Type B pancreatic cell (in vitro differentiated cells): ENCODE measurements around the gene GATD1. TPM values are rescaled to one million over a fixed set of nuclear protein-coding genes. Genes with fewer than 3 reads are reported as not detected.

Experiments
- DNase-seq: peaks from one replicate; pipeline ENCODE4 v3.0.0; 2021; ENCODE audit warnings: mixed read lengths; ENCODE audit not compliant: unreplicated experiment; ENCODE audit errors: extremely low spot score
- H3K27ac Mint-ChIP-seq: 2 replicates; pipeline ENCODE4 v1.8.0; 2021; ENCODE audit warnings: mild to moderate bottlenecking, mixed read lengths
- H3K27me3 Mint-ChIP-seq: 2 replicates; pipeline ENCODE4 v1.8.0; 2021; ENCODE audit warnings: mixed read lengths
- H3K36me3 Mint-ChIP-seq: 2 replicates; pipeline ENCODE4 v1.8.0; 2021; ENCODE audit warnings: mixed read lengths
- H3K4me1 Mint-ChIP-seq: one replicate; pipeline ENCODE4 v1.8.0; 2021; ENCODE audit warnings: mixed read lengths; ENCODE audit not compliant: unreplicated experiment
- H3K4me3 Mint-ChIP-seq: 2 replicates; pipeline ENCODE4 v1.8.0; 2021; ENCODE audit warnings: mild to moderate bottlenecking, mixed read lengths
- H3K9me3 Mint-ChIP-seq: 2 replicates; pipeline ENCODE4 v1.8.0; 2021; ENCODE audit warnings: mixed read lengths
- total RNA-seq: library from RNA; stranded (reverse); gene quantifications from 2 replicates; pipeline ENCODE4 v1.2.1, GENCODE V29; 2021; ENCODE audit warnings: low replicate concordance
- TF ChIP-seq, protein P1 (sequence below): fragments of 200-600 bp; sonication (generic); conservative IDR thresholded peaks from 2 replicates; pipeline ENCODE4 v1.5.0; 2021; ENCODE audit warnings: antibody characterized with exemption, mild to moderate bottlenecking

The GATD1 gene
- total RNA-seq, 1 donor from 2014 or later = 80.1 TPM

DNA sequence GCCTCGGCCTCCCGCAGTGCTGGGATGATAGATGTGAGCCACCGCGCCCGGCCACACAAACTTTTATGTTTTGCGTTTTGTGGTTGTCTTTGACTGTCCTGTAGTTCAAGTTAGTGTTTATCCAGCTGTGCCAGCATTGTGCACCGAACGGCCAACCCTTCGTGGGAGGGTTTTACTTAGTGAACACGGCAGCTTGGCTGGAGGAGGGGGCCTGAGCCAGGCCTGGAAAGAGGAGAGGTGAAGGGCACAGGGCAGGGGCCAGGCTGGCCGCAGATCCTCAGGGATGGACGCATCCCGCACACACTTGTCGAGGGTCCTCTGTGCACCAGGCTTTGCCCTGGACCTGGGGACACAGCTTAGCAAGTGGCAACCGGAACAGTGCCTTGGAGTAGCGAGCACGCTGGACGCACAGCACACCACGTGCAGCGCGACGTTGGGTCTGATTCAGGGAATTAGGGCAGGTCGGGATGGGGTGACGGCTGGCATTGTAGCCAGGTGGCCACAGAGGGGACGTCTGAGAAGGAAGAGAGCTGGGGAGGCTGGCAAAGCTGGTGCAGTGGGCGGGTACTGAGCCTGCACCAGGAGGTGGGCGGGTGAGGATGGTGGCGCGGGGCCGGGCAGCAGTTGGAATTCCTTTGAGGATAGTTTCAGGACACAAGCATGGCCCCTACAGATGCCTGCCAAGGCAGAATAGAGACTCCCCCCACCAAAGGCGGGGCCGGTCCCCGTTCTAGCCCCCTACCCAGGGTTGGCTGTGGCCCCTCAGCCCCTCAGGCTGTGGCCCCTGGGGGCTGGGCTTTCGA, 57.9 kb downstream of the GATD1 start:
- H3K4me1 Mint-ChIP-seq = peaks cover 13% of the 10 kb centered on the region
- DNase-seq = peak; percentile 69
- H3K9me3 Mint-ChIP-seq = no peaks in the 10 kb centered on the region
- peak overlapping the region; percentile 9 for H3K27ac Mint-ChIP-seq
- no peak overlapping the region for H3K4me3 Mint-ChIP-seq
- peaks cover 11% of the 10 kb centered on the region for H3K36me3 Mint-ChIP-seq
- peaks cover 20% of the 10 kb centered on the region for H3K27me3 Mint-ChIP-seq
- TF ChIP-seq, protein P1, sequence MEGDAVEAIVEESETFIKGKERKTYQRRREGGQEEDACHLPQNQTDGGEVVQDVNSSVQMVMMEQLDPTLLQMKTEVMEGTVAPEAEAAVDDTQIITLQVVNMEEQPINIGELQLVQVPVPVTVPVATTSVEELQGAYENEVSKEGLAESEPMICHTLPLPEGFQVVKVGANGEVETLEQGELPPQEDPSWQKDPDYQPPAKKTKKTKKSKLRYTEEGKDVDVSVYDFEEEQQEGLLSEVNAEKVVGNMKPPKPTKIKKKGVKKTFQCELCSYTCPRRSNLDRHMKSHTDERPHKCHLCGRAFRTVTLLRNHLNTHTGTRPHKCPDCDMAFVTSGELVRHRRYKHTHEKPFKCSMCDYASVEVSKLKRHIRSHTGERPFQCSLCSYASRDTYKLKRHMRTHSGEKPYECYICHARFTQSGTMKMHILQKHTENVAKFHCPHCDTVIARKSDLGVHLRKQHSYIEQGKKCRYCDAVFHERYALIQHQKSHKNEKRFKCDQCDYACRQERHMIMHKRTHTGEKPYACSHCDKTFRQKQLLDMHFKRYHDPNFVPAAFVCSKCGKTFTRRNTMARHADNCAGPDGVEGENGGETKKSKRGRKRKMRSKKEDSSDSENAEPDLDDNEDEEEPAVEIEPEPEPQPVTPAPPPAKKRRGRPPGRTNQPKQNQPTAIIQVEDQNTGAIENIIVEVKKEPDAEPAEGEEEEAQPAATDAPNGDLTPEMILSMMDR = no peak

Other genes starting within 250 kb of the GATD1 start
- gene HRAS, start 241.9 kb downstream of the GATD1 start, total RNA-seq = 54.6 and 63.1 TPM in 2 replicates
- gene LRRC56, start 240.0 kb downstream of the GATD1 start, total RNA-seq = 1.7 and 1.8 TPM in 2 replicates
- gene LMNTD2, start 216.7 kb downstream of the GATD1 start, total RNA-seq = 6.7 and 7.2 TPM in 2 replicates
- 35.7 and 75.8 TPM in 2 replicates for gene RASSF7, start 216.5 kb downstream of the GATD1 start, total RNA-seq
- 38.7 and 40.8 TPM in 2 replicates for gene PHRF1, start 201.0 kb downstream of the GATD1 start, total RNA-seq
- 16.4 and 20.5 TPM in 2 replicates for gene IRF7, start 161.5 kb downstream of the GATD1 start, total RNA-seq
- 7.1 and 23.0 TPM in 2 replicates for gene CDHR5, start 152.5 kb downstream of the GATD1 start, total RNA-seq
- gene SCT, start 150.3 kb downstream of the GATD1 start, total RNA-seq = 3.1 and 15.3 TPM in 2 replicates
- gene DRD4, start 140.2 kb downstream of the GATD1 start, total RNA-seq = 0.59 and 1.2 TPM in 2 replicates
- gene DEAF1, start 82.3 kb downstream of the GATD1 start, total RNA-seq = 41.0 and 48.1 TPM in 2 replicates
- gene TMEM80, start 81.7 kb downstream of the GATD1 start, total RNA-seq = 23.2 and 37.4 TPM in 2 replicates
- gene EPS8L2, start 71.3 kb downstream of the GATD1 start, total RNA-seq = 218 and 497 TPM in 2 replicates
- gene TALDO1, start 30.0 kb downstream of the GATD1 start, total RNA-seq = 189 and 288 TPM in 2 replicates
- gene CEND1, start 12.6 kb upstream of the GATD1 start, total RNA-seq = 0.17 and 0.89 TPM in 2 replicates
- 31.6 and 35.6 TPM in 2 replicates for gene SLC25A22, start 20.8 kb upstream of the GATD1 start, total RNA-seq
- 32.7 and 44.5 TPM in 2 replicates for gene PIDD1, start 27.7 kb upstream of the GATD1 start, total RNA-seq
- gene RPLP2, start 32.5 kb upstream of the GATD1 start, total RNA-seq = 1,985 and 2,207 TPM in 2 replicates
- gene PNPLA2, start 41.4 kb upstream of the GATD1 start, total RNA-seq = 47.8 and 55.6 TPM in 2 replicates
- gene CRACR2B, start 50.4 kb upstream of the GATD1 start, total RNA-seq = 10.3 and 19.3 TPM in 2 replicates
- gene CD151, start 55.5 kb upstream of the GATD1 start, total RNA-seq = 126 and 128 TPM in 2 replicates
- 106 and 134 TPM in 2 replicates for gene POLR2L, start 65.0 kb upstream of the GATD1 start, total RNA-seq
- gene TSPAN4, start 65.4 kb upstream of the GATD1 start, total RNA-seq = 12.8 and 43.2 TPM in 2 replicates
- 98.9 and 100 TPM in 2 replicates for gene CHID1, start 133.3 kb upstream of the GATD1 start, total RNA-seq
- gene AP2A2, start 148.4 kb upstream of the GATD1 start, total RNA-seq = 82.6 and 109 TPM in 2 replicates